GM12872 (cell line): ENCODE data around the gene LRRC4C.

Source experiments
- CTCF ChIP-seq: IDR thresholded peaks from 3 replicates; pipeline ENCODE4 v1.5.1; 2011; ENCODE audit warnings: low read depth, mild to moderate bottlenecking, low read length, moderate library complexity; ENCODE audit not compliant: insufficient read depth

The LRRC4C gene

GRCh38 chr11:40537734-40538133, 921.7 kb downstream of the LRRC4C start:
- TF ChIP-seq CTCF = no peak

DNA sequence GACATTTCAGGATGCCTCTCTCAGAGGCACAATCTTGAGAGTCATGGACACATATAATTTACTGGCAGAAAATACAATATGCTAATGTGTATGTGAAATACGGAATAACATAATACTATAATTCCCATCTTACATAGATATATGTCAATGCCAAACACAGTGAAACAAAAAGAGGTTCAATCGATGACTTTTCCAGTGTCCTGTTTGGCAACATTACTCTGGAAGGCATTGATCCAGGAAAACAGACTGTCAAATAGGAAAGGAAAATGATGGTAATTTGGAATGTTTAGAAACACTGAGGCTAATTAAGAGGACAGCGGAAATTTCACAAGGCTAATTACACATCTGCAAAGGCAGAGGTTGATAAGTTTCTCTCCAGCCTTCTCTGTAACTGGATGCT, 942.3 kb downstream of the LRRC4C start:
- TF ChIP-seq CTCF = no peak

DNA sequence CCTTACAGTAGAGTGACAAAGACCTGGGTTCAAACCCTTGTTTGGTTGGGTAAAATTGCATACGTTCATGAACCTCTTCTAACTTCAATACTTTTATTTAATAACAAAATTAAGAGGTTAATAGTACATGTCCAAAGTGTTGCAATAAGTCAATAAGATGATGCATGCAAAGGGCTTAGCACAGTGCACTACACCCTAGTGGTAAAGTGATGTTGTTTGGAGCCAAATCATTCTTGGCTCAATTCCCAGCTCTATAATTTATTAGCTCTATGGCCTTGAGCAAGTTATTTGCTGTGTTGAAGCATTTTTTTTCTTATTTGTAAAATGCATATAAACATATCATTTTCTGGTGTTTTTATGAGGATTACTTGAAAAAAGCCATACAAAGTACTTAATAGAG, 945.3 kb downstream of the LRRC4C start:
- no peak for TF ChIP-seq CTCF

DNA sequence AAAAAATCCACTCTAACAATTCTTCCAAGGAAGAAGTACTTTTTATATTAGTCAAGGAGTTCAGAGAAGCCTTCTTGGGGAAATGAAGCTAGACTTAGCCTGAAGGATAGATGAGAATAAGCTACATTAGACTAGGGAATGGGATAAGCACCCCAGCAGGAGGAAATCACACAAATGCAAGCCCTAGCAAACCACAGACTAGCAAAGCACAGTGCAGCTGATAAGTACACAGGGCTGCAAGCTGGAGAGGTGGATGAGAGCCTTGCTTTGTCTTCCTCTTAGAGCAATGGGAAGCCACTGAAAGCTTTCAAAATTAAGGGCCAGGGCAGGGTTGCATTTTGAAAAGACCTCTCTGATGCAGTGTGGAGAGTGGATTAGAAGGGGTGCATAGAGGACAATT, 946.2 kb downstream of the LRRC4C start:
- TF ChIP-seq CTCF = no peak

DNA sequence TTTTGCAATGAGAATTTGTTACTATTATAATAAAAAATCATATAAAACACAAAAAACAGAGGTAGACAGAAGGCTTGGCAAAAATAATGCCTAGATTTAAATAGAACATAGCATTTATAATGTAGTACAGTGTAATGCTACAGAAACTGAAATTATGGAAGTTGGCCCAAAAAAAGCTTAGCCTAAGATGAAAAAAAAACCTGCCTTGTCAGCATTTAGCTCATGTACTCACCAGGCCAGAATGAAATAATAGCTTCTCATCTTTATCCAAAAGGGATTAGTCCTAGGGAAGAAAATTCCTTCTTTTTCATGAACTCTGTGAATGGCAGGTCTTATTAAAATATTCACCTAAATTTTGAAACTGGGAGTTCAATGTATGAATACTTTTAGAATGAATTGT, 951.1 kb downstream of the LRRC4C start:
- TF ChIP-seq CTCF = no peak

DNA sequence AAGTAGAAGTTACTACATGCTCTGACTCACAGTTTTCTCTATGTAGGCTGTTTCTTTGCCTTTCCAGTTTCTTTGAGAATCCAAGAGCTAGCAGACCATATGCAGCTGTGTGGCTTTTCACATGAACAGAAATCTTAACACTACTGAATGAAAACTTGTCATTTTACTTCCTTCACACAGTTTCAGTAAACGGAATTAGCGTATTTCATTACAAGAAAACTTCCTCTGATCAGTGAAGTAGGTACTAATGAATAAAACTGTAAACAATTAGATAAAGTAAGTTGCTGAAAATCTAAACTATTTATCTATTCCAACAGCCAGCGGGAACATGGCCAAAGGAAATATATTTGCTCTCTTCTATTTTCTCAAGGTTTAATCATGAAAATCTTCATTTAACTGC, 953.2 kb downstream of the LRRC4C start:
- TF ChIP-seq CTCF = no peak

DNA sequence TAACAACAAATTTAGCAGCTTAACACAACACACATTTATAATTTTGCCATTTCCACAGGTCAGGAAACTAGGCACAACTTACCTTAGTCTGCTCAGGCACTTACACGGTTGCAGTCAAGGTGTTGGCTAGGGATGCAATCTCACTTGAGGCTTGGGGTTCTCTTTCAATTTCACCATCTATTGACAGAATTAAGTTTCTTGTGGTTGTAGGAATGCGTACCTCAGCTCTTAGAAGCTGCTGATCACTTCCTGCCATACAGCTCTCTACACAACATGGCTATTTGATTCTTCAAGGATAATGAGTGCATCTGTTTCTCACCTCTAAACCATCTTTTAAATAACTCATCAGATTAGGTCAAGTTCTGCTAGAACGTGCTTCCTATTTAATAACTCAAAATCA, 968.1 kb downstream of the LRRC4C start:
- TF ChIP-seq CTCF = no peak

- TF ChIP-seq CTCF = no peak
Measured at GRCh38 chr11:40467771-40468170, 991.7 kb downstream of the LRRC4C start.
